Measurements from ENCODE around the gene DGKH.

The DGKH gene

GRCh38 chr13:42048342-42048683 lies at the start of gene DGKH:
Gene DGKH (plus strand): TSS chr13:42048648. CDS start chr13:42048774, 126 bp downstream.
- H3K4me3 ChIP-seq (ENCODE audit: low read depth, low read length): peak within 1 kb of the TSS; percentile 79
- DNase-seq (ENCODE audit: low read depth): no peak

- DNase-seq (ENCODE audit: low read depth): no peak
- H3K4me3 ChIP-seq (ENCODE audit: low read depth, low read length): no peak overlapping the region
Measured at GRCh38 chr13:42000846-42001245, 47.6 kb upstream of the DGKH start.

DNA sequence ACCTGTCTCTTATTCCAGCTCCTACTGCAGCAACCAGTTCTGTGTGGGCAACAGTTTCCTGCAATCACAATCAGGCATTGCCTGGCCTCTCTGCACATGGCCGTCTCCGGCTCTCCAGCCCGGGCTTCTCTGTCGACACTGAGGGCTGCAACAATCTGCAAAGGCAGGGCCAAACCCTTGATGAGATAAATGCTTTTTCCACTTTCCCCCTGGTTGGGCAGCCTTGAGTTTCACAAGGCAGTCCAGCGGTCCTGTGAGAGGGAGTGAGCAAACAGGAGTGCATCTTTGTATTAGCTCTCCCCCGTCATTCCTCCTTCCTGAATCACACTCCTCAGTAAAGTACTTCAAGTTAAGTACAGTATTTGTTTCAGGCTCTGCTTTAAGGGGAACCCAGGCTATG lies 46.9 kb upstream of the DGKH start:
- H3K4me3 ChIP-seq (ENCODE audit: low read depth, low read length): no peak overlapping the region
- DNase-seq (ENCODE audit: low read depth): peak; percentile 81

DNA sequence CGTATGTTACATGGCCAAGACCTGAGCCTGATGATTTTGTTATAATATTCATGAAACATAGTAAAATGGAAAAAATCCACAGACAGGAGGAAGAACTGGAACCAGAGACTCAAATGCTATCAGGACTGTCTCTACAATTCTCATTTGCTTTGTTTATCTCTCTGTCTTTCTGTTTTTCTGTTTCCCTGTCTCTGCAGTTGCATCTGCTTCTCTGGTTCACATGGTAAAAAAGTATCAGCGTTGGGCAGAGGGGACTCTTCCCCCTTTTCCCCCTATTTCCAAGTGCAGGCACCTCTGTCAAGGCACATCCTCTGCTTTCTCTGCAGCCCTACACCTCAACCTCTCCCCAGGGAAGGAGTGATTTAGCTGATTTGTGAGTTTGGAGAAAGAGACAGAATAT lies 46.4 kb upstream of the DGKH start:
- no peak for DNase-seq (ENCODE audit: low read depth)
- H3K4me3 ChIP-seq (ENCODE audit: low read depth, low read length): no peak overlapping the region

GRCh38 chr13:42007844-42008243 lies 40.6 kb upstream of the DGKH start:
- H3K4me3 ChIP-seq (ENCODE audit: low read depth, low read length): no peak overlapping the region
- DNase-seq (ENCODE audit: low read depth): no peak

DNA sequence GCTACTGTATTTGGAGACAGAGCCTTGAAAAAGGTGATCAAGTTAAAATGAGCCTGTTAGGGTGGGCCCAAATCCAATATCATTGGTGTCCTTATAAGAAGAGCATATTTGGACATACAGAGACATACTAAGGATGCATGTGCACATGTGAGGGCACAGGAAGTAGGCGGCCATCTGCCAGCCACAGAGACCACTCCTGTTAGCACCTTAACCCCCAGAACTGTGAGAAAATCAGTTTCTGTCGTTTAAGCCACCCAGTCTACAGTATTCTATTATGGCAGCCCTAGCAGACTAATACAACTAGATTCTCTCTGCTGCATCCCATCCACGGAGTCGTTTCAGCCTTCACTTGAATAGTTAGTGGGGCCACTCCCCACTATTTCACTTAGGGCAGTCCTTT lies 39.4 kb upstream of the DGKH start:
- no peak for DNase-seq (ENCODE audit: low read depth)
- H3K4me3 ChIP-seq (ENCODE audit: low read depth, low read length): no peak overlapping the region

GRCh38 chr13:42011601-42012350 lies 36.7 kb upstream of the DGKH start:
- no peak for DNase-seq (ENCODE audit: low read depth)
- H3K4me3 ChIP-seq (ENCODE audit: low read depth, low read length): no peak overlapping the region

- DNase-seq (ENCODE audit: low read depth): no peak
- H3K4me3 ChIP-seq (ENCODE audit: low read depth, low read length): no peak overlapping the region
Measured at GRCh38 chr13:42014119-42014518, 34.3 kb upstream of the DGKH start.

DNA sequence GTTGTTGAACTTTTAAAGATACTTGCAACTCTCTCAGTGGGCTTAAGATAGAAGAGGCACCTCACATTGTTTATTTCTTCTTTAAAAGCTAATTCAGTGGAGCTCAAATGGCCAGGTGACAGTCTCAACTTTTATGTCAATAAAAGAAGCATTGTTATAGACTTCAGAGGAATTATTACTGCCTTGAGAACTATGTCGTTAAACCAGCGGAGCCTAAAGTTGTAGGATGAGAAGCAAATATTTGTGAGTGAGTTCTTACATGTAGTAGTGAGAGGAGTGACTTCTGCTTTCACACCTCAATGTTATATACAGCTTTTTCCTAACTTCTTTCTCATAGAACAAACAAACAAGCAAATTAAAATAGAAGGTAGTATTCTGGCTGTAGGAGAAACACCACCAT lies 31.2 kb upstream of the DGKH start:
- no peak for DNase-seq (ENCODE audit: low read depth)
- no peak overlapping the region for H3K4me3 ChIP-seq (ENCODE audit: low read depth, low read length)

GRCh38 chr13:42021851-42022250 lies 26.6 kb upstream of the DGKH start:
- DNase-seq (ENCODE audit: low read depth): no peak
- H3K4me3 ChIP-seq (ENCODE audit: low read depth, low read length): no peak overlapping the region

DNA sequence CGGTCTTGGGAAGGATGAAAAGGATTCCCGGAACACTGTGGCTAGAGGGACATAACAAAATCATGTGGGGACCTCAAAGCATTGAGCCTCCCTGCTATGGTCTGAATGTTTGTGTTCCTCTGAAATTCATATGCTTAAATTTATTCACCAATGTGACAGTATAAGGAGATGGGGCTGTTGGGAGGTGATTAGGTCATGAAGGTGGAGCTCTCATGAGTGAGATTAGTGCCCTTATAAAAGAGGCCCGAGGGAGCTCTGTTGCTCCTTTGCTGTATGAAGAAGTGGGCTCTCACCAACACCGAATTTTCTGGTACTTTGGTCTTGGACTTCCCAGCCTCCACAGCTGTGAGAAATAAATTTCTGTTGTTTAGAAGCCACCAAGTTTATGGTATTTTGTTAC lies 26.1 kb upstream of the DGKH start:
- no peak for DNase-seq (ENCODE audit: low read depth)
- no peak overlapping the region for H3K4me3 ChIP-seq (ENCODE audit: low read depth, low read length)

DNA sequence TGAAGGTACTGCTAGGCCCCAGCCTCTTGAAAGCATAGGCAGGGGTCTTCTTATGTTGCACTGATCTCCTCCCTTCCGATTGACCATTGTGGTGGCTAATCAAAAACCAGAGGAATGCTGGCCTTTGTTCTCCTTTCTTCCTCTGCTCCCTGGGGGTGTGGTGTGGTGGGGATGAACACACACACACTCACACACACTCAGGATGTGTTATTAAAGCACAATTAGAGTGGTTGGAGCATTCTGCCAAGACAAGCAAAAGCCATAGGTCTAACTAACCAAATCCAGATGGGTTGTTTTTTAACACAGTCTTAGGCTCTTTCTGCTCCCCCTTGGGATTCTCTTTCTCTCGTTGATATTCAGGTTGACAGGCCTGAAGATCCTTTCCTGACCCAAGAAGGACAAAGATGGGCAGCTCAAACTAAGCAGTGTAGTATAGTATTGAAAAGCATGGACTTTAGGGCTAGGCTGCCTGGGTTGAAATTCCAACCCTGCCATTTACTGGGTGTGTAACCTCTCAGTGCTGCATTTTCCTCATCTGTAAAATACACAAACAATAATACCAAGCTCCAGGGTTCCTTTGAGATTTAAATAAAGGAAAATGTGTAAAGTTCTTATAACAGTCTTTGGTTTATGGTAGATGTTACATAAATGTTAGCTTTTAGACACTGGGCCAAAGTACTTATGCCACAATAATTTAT lies 25.5 kb upstream of the DGKH start:
- DNase-seq (ENCODE audit: low read depth): no peak

DNA sequence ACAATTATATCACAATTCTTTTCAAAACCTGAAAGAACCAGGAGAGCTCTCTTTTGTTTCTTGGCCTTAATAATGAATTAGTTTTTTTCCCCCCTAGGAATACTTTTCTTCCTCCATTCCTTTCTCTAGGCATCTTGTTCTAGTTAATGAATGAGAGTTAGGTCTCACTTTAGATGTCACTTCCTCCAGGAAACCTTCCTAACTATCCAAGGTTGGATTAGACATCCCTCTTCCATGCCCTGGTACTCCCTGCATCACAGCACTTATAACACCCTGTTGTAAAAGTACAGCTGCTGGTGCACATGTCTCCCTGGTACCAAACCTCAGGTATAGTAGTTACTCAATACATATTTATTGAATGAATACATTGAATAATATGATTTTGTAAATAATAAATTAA lies 21.2 kb upstream of the DGKH start:
- no peak overlapping the region for H3K4me3 ChIP-seq (ENCODE audit: low read depth, low read length)
- no peak for DNase-seq (ENCODE audit: low read depth)

More for the DNA sequence above, 25.5 kb upstream of the DGKH start:
- H3K4me3 ChIP-seq (ENCODE audit: low read depth, low read length): no peak overlapping the region

- H3K4me3 ChIP-seq (ENCODE audit: low read depth, low read length): no peak overlapping the region
- DNase-seq (ENCODE audit: low read depth): no peak
Measured at GRCh38 chr13:42028113-42028799, 20.2 kb upstream of the DGKH start.

DNA sequence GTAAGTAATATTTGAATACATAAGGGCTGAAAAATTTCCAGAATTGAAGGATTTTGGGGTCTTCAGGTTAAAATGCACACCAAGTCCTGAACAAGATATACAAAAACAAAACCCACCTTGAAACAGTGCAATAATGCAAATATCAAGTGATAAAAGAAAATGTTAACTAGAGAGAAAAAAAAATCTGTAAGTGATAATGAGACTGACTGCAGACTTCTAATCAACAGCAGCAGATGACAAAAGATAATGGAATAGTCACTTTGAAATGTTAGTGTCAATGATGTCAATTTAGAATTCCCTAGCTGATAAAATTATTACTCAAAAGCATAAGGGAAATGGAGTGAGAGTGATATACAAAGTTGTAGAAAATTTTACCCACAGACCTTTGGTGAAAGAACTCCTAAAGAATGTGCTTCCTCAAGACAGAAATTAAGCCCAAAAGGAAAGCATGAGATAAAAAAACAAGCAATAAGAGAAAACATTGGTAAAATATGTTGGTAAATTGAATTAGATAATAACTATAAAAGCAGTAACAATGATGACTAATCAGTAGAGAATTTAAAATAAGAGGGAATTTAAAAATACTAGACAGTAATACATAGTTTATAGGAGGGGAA lies 12.4 kb upstream of the DGKH start:
- DNase-seq (ENCODE audit: low read depth): no peak
- H3K4me3 ChIP-seq (ENCODE audit: low read depth, low read length): no peak overlapping the region

DNA sequence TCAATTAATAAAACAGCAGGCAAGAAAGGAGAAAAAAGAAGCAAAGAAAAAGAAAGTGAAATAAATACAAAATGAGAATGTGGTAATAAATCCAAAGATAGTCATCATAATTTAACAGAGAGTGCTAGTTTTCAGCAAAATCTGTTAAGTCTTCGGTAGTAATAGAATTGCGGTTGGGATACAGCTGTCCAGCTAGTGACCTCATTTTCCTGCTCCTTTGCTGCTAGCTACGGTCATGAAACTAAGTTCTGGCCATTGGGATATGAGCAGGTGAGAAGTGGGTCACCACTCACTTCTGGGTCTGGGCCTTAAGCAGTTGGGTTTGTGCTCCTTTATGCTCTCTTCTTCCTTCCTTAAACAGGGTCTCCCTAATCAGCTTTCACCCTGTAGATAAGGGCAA lies 11.7 kb upstream of the DGKH start:
- DNase-seq (ENCODE audit: low read depth): no peak
- H3K4me3 ChIP-seq (ENCODE audit: low read depth, low read length): no peak overlapping the region

- no peak overlapping the region for H3K4me3 ChIP-seq (ENCODE audit: low read depth, low read length)
Measured at GRCh38 chr13:42038661-42039456, 9.6 kb upstream of the DGKH start.

DNA sequence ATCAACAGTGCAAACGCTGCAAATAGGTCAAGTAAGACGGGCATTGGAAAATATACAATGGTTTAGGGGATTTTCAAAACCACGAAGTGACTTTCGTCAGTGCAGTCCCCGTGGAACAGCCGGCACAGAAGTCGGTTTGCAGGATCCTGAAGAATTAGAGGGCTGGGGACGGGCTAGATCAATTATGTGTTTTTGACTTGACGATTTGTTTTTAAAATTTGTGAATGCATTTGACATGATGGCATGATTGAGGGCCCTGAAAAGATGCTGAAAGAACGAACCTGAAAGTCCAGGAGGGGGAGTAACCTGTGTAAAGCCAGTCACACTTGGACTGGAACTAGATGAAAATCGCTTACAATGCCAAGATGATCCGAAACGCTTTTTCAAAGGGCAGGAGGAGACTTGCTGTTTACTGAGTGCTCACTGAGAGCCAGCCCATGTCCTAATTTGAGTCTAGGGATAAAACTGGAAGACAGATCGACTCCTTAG lies 8.9 kb upstream of the DGKH start:
- peak overlapping the region; percentile 91 for H3K4me3 ChIP-seq (ENCODE audit: low read depth, low read length)
- no peak for DNase-seq (ENCODE audit: low read depth)

More at GRCh38 chr13:42038661-42039456, 9.6 kb upstream of the DGKH start:
- DNase-seq (ENCODE audit: low read depth): no peak
